WI38 (cell line): ENCODE data around the gene TTC28.

Source experiments
- H3K4me3 ChIP-seq: 2 replicates; pipeline ENCODE4 v1.5.1; 2011; ENCODE audit warnings: low read depth, mild to moderate bottlenecking, control low read depth, low read length
- TF ChIP-seq, protein P1 (sequence below): IDR thresholded peaks from 2 replicates; pipeline ENCODE4 v1.5.1; 2012; ENCODE audit warnings: low read depth, mild to moderate bottlenecking, control low read depth, low read length

The TTC28 gene

DNA sequence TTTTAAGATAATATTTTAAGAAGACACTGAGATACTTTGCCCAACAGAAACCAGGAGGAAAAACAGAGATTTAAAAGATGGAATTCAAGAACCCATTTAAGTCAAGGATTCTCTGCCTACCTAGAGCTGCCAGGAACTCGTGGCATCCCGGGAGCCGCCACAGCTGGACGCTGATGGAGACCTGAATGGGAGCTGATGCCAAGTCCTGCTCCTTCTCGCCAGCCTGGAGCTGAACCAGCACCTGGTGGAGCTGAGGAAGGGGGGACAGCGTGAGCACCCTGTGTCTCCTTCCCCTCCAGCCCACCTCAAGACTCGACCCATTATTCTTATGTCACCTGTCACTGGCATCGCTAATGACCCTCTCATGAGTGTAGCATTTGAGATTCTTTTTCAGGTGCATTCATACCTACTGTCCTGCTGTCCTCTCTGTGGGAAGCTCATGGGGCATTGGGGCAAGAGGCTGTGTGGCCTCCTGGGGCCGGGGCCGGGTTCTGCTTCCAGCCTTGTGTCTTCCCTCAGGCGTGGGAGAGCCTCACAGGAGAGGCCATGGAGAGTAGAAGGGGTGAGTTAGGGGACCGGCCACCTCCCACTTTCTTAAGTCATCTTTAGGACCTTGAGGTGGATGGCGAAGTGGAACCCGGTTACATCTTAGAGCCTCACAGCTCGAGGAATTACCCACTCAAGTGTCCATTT lies 689.7 kb downstream of the TTC28 start:
- H3K4me3 ChIP-seq: no peak overlapping the region
- TF ChIP-seq, protein P1, sequence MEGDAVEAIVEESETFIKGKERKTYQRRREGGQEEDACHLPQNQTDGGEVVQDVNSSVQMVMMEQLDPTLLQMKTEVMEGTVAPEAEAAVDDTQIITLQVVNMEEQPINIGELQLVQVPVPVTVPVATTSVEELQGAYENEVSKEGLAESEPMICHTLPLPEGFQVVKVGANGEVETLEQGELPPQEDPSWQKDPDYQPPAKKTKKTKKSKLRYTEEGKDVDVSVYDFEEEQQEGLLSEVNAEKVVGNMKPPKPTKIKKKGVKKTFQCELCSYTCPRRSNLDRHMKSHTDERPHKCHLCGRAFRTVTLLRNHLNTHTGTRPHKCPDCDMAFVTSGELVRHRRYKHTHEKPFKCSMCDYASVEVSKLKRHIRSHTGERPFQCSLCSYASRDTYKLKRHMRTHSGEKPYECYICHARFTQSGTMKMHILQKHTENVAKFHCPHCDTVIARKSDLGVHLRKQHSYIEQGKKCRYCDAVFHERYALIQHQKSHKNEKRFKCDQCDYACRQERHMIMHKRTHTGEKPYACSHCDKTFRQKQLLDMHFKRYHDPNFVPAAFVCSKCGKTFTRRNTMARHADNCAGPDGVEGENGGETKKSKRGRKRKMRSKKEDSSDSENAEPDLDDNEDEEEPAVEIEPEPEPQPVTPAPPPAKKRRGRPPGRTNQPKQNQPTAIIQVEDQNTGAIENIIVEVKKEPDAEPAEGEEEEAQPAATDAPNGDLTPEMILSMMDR: no peak

DNA sequence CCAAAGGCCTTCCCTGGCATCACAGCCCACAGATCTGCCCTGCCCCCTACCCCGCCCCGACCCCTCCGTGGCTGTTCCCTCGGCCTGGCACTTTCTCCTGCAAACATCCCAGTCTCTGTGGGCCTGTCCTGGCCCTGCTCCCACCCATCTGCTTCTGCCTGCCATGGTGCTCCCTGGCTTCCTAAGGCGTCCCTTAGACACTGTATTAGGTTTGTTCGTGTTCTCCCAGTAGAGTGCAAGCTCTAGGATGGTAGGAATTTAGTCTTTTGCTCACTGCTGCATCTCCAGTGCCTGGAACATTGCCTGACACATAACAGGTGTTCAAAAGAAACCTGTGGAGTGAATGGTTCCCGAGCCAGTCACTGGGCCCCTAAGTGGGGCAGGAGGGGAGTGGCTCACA lies 690.9 kb downstream of the TTC28 start:
- no peak overlapping the region for H3K4me3 ChIP-seq
- TF ChIP-seq, protein P1: no peak

DNA sequence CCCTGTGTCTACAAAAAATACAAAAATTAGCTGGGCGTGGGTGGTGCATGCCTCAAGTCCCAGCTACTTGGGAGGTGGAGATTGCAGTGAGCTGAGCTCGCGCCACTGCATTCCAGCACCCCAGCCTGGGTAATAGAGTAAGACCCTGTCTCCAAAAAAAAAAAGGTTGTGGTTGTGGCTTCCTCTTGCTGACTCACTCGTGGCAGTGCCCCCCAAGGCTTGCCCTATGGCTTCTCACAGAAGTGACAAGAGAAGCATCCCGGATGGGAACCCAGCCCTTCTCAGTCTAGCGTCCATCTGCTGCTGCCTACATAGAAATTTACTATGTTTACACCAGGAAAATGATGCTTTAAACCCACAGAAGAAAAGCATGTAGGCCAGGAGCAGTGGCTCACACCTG lies 692.1 kb downstream of the TTC28 start:
- no peak overlapping the region for H3K4me3 ChIP-seq
- TF ChIP-seq, protein P1: no peak

DNA sequence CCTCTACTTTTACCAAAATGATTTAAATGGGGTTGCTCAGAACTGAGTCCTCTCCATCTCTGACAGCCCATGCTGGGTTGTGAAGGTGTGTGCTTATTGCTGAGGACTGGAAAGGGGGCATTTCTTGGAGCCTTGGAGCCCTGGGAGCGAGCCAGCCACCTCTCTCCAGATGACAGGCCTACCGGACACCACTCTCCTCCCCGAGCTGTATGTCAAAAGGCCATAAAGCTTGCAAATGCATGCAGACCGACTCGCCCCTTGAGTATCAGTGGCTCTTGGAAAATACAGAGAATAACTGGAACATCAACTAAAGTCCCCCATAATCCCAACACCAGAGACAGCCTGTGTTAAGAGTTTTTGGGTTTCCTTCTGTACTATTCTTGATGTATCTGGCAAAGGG lies 692.7 kb downstream of the TTC28 start:
- no peak overlapping the region for H3K4me3 ChIP-seq
- TF ChIP-seq, protein P1: no peak

DNA sequence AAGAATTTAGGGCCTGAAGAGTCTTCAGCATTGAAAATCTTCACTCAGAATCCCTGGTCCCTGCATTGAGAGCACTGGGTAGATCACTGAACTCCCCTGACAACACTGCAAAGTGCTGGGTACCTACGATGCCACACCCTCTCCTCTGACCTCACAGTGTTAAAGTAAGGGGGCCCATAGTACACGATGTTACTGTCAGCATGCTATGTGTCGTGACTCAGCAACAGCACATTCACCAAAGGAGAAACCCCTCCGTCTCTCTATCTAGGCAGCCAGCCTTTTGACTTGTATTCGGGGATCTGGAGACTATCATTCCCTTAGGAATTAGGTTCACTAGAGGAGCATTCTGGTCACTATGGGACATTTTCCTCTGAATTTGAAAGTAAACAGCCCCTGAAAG lies 693.2 kb downstream of the TTC28 start:
- TF ChIP-seq, protein P1: no peak

DNA sequence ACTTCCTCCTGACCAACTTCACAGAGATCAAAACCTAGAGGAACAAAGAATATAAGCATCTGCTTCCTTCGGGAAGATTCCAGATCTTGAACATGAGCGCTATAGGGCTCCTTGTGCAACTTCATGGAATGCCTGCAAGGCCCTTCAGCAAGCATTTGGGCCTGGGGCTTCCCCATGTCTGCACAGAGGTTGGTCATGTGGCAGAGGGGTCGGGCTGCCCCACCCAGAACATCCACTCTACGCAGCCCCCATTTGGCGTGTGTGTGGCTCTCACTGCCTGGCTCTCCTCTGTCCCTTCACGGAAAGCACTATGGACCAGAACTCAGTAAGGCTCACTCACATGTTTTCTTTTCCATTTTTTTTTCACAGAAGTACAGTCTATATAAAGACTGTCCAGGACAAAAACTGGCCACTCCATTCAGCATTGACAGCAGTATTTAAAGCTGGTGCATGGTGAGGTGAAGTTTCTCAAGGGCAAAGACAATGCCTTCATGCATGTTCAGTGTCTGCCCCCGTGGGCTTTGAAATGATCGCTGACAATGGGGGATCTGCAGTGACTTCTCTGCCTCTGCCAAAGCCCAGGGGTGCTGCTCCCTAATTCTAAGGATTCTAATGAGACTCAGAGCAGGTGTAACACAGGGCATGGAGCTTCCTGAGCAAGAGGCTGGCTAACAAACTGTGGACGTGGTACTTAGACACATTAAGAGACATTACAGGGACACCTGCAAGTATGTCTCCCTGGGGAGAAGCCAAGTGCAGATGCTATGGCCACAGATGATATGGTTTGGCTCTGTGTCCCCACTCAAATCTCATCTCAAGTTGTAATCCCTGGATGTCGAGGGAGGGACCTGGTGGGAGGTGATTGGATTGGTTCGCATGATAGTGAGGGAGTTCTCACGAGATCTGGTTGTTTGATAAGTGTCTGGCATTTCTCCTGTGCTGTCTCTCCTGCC lies 694.0 kb downstream of the TTC28 start:
- TF ChIP-seq, protein P1: no peak
- no peak overlapping the region for H3K4me3 ChIP-seq

More for the DNA sequence above, 693.2 kb downstream of the TTC28 start:
- H3K4me3 ChIP-seq: no peak overlapping the region

DNA sequence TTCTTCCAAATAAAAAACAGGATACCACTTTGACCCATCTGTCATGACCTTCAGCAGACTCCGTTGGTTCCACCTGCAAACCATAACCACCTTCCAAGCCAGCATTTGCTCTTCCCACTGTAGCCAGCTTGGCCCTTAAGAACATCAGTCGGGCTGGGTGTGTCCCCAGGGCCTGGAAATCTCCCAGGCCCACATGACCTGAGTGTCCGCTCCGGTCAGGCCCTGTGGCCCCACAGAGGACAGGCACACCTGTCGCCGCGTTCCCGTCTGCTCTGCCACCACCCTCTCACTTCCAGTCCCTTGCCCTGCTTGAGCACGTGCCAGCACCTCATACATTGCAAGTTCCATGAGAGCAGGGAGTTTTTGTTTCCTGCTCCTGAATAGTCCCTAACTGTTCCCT lies 694.9 kb downstream of the TTC28 start:
- TF ChIP-seq, protein P1: no peak
- no peak overlapping the region for H3K4me3 ChIP-seq
